Measurements from ENCODE around the gene NPEPL1.

DNA sequence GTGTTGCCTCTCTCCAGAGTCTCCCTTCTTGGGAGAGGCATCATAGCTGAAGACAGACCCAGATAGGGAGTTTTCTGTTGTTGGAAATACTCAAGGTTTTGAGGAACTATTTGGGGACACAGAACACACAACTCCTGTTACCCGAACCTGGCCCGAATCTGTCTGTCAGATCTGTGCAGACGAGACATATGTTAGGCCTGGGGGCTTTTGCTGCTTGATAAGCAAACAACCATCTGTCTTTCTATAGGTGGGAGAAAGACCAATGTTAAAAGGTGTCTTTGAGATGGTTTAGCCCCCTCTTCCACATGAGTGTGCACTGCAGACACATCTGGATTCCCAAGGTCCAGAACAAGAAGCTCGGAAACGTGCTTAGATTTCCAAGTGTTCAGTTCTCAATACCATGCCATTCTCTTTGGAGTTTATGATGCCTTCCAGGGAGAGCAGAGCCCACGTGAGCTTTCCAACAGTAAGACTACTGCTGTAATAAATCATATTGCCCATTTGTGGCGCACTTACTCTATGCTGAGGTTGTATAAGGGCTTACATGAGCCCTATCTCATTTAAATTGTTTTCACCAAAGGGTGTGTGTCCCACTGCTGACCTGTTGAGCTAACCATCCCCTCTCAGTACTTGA lies 45.3 kb upstream of the NPEPL1 start:
- TF ChIP-seq EZH2 (IDR thresholded peaks at IDR 0.05; ENCODE audit: borderline replicate concordance, low read length) (no peak), CTCF (IDR thresholded peaks at IDR 0.05; ENCODE audit: low read length) (peak; percentile 73)

Measured in OCI-LY1 (cell line).